NB4 (cell line): Measurements from ENCODE around the gene PLPP3.

Experiments used
- CTCF ChIP-seq: IDR thresholded peaks from one replicate; pipeline ENCODE4 v1.5.1; 2012; ENCODE audit warnings: low read depth, low read length
- MAX ChIP-seq: IDR thresholded peaks from 2 replicates; pipeline ENCODE4 v1.6.1; 2011; ENCODE audit warnings: low read depth, low read length
- MYC ChIP-seq: IDR thresholded peaks from 2 replicates; pipeline ENCODE4 v1.6.1; 2011; ENCODE audit warnings: low read depth, low read length

GRCh38 chr1:56462209-56462608, 117.2 kb downstream of the PLPP3 start:
- TF ChIP-seq MYC (no peak), CTCF (no peak), MAX (no peak)
